ENCODE results near the gene TMPRSS4. TPM values are rescaled to one million over a fixed set of nuclear protein-coding genes. Genes with fewer than 3 reads are reported as not detected.

TMPRSS4 gene
- total RNA-seq, 4 donors from 2014 or later = 0.56 to 4.6 (median 1.3) TPM

DNA sequence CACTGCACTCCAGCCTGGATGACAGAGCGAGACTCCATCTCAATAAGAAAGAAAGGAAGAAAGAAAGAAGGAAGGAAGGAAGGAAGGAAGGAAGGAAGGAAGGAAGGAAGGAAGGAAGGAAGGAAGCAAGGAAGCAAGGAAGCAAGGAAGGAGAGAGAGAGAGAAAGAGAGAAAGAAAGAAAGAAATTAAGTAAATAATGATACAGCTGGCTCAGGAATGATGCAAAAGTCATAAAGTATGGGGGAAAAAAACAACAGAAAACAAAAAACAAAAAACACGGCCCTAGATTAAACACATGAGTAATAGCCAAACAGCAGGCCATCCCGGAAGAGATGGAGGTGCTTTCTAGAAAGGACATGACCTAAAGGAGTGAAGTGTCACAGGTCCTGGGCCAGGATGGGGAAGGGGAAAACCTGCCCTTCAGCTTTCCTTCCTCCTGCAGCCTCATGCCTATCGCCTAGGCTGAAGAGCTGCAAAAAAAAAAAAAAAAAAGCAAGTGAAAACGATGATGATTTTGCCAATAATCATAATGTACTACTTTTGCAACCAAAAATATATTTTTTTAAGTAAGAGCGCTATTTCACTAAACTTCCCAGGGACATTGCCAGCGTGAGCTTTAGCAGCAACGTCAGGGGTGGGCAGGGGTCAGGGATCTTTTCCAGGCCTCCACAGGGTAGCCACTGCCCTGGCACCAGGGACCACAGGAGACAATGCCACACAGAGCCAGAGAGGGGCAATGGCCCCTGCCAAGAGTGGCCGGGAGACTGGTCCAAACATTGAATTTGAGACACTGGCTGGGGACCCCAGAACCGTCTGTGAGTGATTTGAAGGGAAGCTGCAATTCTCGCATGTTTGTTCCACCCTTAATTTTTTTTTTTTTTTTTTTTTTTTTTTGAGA lies 28.2 kb upstream of the TMPRSS4 start:
- no peak overlapping the region for H3K4me3 ChIP-seq (ENCODE audit: low read depth, poor library complexity, severe bottlenecking)
- 72 to 74% methylated on average over 11 of the region's 11 CpGs for WGBS, 2 donors
- DNase-seq (ENCODE audit: low spot score in 2 of 2) = peak in 1 of 2 donors; percentile 48
- intact Hi-C loops (cut with DNase I; ENCODE audit: low total_unique reads) = loop anchor here (10.0 kb wide), 1 partner anchor 224 kb away; the partner anchor contains the start of gene FXYD2
- TF ChIP-seq, protein P1, sequence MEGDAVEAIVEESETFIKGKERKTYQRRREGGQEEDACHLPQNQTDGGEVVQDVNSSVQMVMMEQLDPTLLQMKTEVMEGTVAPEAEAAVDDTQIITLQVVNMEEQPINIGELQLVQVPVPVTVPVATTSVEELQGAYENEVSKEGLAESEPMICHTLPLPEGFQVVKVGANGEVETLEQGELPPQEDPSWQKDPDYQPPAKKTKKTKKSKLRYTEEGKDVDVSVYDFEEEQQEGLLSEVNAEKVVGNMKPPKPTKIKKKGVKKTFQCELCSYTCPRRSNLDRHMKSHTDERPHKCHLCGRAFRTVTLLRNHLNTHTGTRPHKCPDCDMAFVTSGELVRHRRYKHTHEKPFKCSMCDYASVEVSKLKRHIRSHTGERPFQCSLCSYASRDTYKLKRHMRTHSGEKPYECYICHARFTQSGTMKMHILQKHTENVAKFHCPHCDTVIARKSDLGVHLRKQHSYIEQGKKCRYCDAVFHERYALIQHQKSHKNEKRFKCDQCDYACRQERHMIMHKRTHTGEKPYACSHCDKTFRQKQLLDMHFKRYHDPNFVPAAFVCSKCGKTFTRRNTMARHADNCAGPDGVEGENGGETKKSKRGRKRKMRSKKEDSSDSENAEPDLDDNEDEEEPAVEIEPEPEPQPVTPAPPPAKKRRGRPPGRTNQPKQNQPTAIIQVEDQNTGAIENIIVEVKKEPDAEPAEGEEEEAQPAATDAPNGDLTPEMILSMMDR (IDR thresholded peaks at IDR 0.05) = no peak

DNA sequence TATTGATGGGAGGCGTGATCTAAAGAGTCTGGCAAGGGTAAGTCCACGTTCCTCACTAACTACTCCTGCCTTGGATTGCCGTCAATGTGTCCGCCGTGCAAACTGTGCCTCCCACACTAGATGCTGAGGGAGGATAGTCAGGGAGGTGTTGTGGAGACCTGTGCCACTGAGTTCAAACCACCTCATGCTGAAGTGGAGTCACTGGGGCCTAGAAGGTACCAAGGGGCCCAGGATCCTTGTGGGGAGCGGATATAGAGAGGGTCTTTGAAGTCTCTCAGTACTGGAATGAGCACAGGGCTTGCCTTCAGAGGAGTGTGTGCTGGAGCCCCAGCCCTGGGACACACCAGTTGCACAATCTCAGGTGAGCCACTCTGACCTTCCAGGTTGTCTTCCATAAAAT lies 27.1 kb upstream of the TMPRSS4 start:
- DNase-seq (ENCODE audit: low spot score in 2 of 2) = peak in 1 of 2 donors; percentile 59
- intact Hi-C loops (cut with DNase I; ENCODE audit: low total_unique reads) = loop anchor here (10.0 kb wide), 3 partner anchors 105 to 225 kb away; partner anchors contain the start of gene FXYD2
- 94 to 96% methylated on average over 6 of the region's 6 CpGs for WGBS, 2 donors
- H3K4me3 ChIP-seq (ENCODE audit: low read depth, poor library complexity, severe bottlenecking) = no peak overlapping the region
- no peak for TF ChIP-seq POLR2A (IDR thresholded peaks at IDR 0.05)
- TF ChIP-seq, protein P1 (IDR thresholded peaks at IDR 0.05) = no peak

DNA sequence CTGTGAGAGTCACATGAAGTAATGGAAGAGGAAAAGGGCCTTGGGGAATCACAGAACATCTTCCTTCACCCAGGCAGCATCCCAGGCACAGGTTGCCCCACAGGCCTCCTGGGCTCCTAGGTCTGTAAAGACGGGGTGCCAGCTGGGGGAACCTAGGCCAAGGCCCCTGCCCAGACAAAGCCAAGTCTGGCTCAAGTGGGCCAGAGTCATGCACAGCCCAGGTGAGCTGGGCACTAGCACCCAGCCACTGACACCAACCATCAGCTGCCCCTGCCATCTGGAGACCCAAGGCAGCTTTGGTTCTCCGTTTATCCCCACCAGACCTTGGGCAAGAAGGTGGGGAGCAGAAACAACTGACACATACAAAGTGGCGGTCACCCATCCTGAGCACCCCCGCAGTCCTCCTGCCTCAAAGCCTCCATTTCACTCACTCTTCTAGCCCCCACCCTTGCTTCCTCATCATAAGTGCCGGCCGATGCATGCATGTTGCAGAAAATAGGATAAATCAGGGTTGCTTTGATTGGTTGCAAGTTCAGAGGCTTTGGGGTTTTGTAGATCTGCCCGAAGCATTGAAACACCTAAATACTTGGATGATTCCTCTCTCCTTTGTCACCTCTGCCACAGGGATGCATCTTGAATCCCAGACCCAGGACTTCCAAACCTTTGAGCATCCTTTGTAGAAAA lies 26.5 kb upstream of the TMPRSS4 start:
- DNase-seq (ENCODE audit: low spot score in 2 of 2) = peak in 1 of 2 donors; percentile 59
- intact Hi-C loops (cut with DNase I; ENCODE audit: low total_unique reads) = loop anchor here (10.0 kb wide), 2 partner anchors 106 to 206 kb away; no protein-coding TSS in a partner anchor
- no peak overlapping the region for H3K4me3 ChIP-seq (ENCODE audit: low read depth, poor library complexity, severe bottlenecking)
- WGBS, 2 donors = 91 to 95% methylated on average over 7 of the region's 7 CpGs
- TF ChIP-seq, protein P1 (IDR thresholded peaks at IDR 0.05) = no peak
- TF ChIP-seq POLR2A (IDR thresholded peaks at IDR 0.05) = no peak

DNA sequence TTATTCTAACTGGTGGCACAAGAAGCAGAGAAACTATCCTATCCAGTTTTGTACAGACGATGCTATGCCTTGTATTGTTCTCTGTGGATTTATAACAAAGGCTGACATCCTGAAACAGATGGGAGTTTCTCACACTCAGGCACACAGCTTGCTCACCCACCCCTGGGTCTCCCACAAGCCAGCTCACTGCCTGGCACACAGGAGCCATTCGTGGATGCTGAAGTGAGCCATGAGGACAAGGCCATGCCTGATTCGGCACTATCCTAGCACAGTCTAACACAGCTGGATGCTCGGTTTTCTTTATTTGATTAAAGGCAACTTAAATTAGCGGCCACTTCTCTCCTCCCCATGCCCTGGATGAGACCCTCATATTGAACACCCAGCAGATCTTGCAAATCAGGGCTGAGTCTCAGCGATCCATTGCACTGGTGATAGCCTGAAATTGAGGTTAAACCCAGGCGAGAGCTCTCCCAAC lies 25.7 kb upstream of the TMPRSS4 start:
- TF ChIP-seq, protein P1 (IDR thresholded peaks at IDR 0.05) = no peak
- TF ChIP-seq POLR2A (IDR thresholded peaks at IDR 0.05) = no peak
- intact Hi-C loops (cut with DNase I; ENCODE audit: low total_unique reads) = loop anchor here (10.0 kb wide), 2 partner anchors 106 to 206 kb away; no protein-coding TSS in a partner anchor
- H3K4me3 ChIP-seq (ENCODE audit: low read depth, poor library complexity, severe bottlenecking) = no peak overlapping the region
- DNase-seq (ENCODE audit: low spot score in 2 of 2) = peak in 1 of 2 donors; percentile 62
- 72 to 82% methylated on average over 7 of the region's 7 CpGs for WGBS, 2 donors

DNA sequence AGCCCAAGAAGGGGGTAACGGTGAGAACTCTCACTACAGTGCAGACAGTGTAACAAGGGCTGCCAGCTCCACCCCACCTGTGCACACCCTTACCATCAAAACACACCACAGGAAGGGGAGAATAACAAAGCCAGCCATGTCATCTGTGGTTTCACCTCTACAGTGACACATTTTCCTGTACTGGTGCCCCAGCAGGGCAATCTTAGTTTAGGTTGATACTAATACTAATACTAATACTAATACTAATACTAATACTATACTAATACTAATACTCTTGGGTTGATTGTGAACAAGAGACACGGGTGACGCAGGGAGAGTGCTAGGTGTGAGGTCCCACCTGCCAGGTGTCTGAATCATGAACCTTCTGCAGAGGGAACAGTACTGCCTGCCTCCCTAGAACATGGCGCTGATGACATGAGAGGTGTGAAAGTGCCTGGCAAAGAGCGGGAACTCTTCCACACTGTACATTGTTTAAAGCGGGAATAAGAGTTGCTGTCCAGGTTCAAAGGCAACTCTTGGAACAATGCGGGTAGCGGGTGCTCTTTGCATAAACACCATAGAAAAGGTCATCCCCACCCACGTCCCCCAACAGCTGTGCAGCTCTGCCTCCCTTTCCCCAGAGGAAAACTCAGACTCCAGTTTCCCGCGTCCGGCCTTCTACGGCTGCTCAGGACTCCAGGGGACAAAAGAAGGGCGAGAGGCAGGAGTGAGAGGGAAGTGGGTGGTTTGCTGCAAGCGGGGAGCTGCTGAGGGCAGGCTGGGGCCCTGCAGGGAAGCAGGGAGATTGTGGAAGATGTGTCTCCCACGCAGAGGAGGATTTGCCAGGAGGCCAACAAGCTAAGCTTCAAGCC lies 25.0 kb upstream of the TMPRSS4 start:
- intact Hi-C loops (cut with DNase I; ENCODE audit: low total_unique reads) = loop anchor here (10.0 kb wide), 2 partner anchors 107 to 207 kb away; no protein-coding TSS in a partner anchor
- peak in 1 of 2 donors; percentile 81 for DNase-seq (ENCODE audit: low spot score in 2 of 2)
- H3K4me3 ChIP-seq (ENCODE audit: low read depth, poor library complexity, severe bottlenecking) = no peak overlapping the region
- TF ChIP-seq, protein P1 (IDR thresholded peaks at IDR 0.05) = no peak
- TF ChIP-seq POLR2A (IDR thresholded peaks at IDR 0.05) = no peak
- 85 to 86% methylated on average over 16 of the region's 16 CpGs for WGBS, 2 donors
